Effector memory CD4-positive, alpha-beta T cell (primary cell): ENCODE data around the gene NDNF.

Experiments used
- DNase-seq, 3 donors: peaks; one replicate each; pipeline ENCODE4 v3.0.0-alpha.2; 2020
- H3K27ac ChIP-seq: 2 replicates; pipeline ENCODE4 v1.7.0; 2013; ENCODE audit warnings: mild to moderate bottlenecking, low read length, moderate library complexity; ENCODE audit not compliant: insufficient read depth, poor library complexity, severe bottlenecking
- H3K27me3 ChIP-seq: replicated peaks from 2 replicates; pipeline ENCODE4 v1.7.0; 2013; ENCODE audit warnings: mild to moderate bottlenecking, low read length; ENCODE audit not compliant: insufficient read depth, control insufficient read depth, poor library complexity, severe bottlenecking
- H3K36me3 ChIP-seq: 2 replicates; pipeline ENCODE4 v1.7.0; 2013; ENCODE audit warnings: mild to moderate bottlenecking, low read length, moderate library complexity; ENCODE audit not compliant: control insufficient read depth, insufficient read depth
- H3K4me1 ChIP-seq: 2 replicates; pipeline ENCODE4 v1.7.0; 2013; ENCODE audit warnings: low read length, mild to moderate bottlenecking; ENCODE audit not compliant: control insufficient read depth, insufficient read depth, poor library complexity, severe bottlenecking
- H3K4me3 ChIP-seq: 2 replicates; pipeline ENCODE4 v1.7.0; 2013; ENCODE audit warnings: low read length, low read depth, mild to moderate bottlenecking; ENCODE audit not compliant: insufficient read depth, poor library complexity, severe bottlenecking
- H3K9me3 ChIP-seq: 2 replicates; pipeline ENCODE4 v1.7.0; 2013; ENCODE audit warnings: mild to moderate bottlenecking, low read length, moderate library complexity; ENCODE audit not compliant: control insufficient read depth

Gene NDNF

GRCh38 chr4:121003863-121004262, 68.5 kb downstream of the NDNF start:
- Histone ChIP-seq H3K36me3 (no peaks in the 10 kb centered on the region), H3K4me1 (no peaks in the 10 kb centered on the region), H3K4me3 (no peak overlapping the region), H3K9me3 (no peaks in the 10 kb centered on the region), H3K27ac (no peak overlapping the region), H3K27me3 (no peaks in the 10 kb centered on the region)
- no peak for DNase-seq

GRCh38 chr4:120995266-120996010, 76.9 kb downstream of the NDNF start:
- Histone ChIP-seq H3K27ac (no peak overlapping the region), H3K27me3 (no peaks in the 10 kb centered on the region), H3K4me3 (no peak overlapping the region), H3K9me3 (no peaks in the 10 kb centered on the region), H3K4me1 (no peaks in the 10 kb centered on the region), H3K36me3 (no peaks in the 10 kb centered on the region)
- DNase-seq, result no peak

DNA sequence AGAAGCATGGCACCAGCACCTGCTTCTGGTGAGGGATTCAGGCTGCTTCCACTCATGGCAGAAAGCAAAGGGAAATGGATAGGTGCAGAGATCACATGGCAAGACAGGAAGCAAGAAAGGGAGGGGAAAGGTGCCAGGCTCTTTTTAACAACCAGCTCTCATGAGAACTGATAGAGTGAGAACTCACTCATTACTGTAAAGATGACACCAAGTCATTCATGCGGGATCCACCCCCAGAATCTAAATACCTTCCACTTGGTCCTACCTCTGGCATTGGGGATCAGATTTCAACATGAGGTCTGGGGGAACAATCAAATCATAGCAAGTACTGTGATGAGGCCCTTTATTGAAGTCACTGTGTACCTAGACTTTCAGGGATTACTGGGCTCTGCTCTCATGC, 77.8 kb downstream of the NDNF start:
- Histone ChIP-seq H3K36me3 (no peaks in the 10 kb centered on the region), H3K4me3 (no peak overlapping the region), H3K4me1 (no peaks in the 10 kb centered on the region), H3K27me3 (no peaks in the 10 kb centered on the region), H3K27ac (no peak overlapping the region), H3K9me3 (no peaks in the 10 kb centered on the region)
- no peak for DNase-seq

GRCh38 chr4:120991885-120992284, 80.5 kb downstream of the NDNF start:
- Histone ChIP-seq H3K4me3 (no peak overlapping the region), H3K4me1 (no peaks in the 10 kb centered on the region), H3K9me3 (no peaks in the 10 kb centered on the region), H3K27ac (no peak overlapping the region), H3K36me3 (no peaks in the 10 kb centered on the region), H3K27me3 (no peaks in the 10 kb centered on the region)
- no peak for DNase-seq

GRCh38 chr4:120990246-120990645, 82.1 kb downstream of the NDNF start:
- no peaks in the 10 kb centered on the region for H3K4me1 ChIP-seq
- no peaks in the 10 kb centered on the region for H3K36me3 ChIP-seq
- no peaks in the 10 kb centered on the region for H3K9me3 ChIP-seq
- H3K4me3 ChIP-seq, result no peak overlapping the region
- DNase-seq, result no peak
- H3K27ac ChIP-seq, result no peak overlapping the region
- no peaks in the 10 kb centered on the region for H3K27me3 ChIP-seq
